GM06990 (cell line): ENCODE results near the gene DNAJC5.

ENCODE experiments used
- DNase-seq: peaks from one replicate; pipeline ENCODE4 v3.0.0-alpha.2; 2011; ENCODE audit not compliant: insufficient read length; ENCODE audit errors: extremely low read depth
- H3K27me3 ChIP-seq: replicated peaks from 2 replicates; pipeline ENCODE4 v1.6.0; 2011; ENCODE audit warnings: low read length; ENCODE audit not compliant: control insufficient read depth, insufficient read depth
- H3K36me3 ChIP-seq: 2 replicates; pipeline ENCODE4 v1.5.1; 2011; ENCODE audit warnings: low read length; ENCODE audit not compliant: control insufficient read depth, insufficient read depth
- H3K4me3 ChIP-seq: replicated peaks from 2 replicates; pipeline ENCODE4 v1.5.1; 2011; ENCODE audit warnings: low read depth, mild to moderate bottlenecking, control low read depth, low read length
- TF ChIP-seq, protein P1 (sequence below): IDR thresholded peaks from 2 replicates; pipeline ENCODE4 v1.5.1; 2011; ENCODE audit warnings: low read length, control low read depth, mild to moderate bottlenecking, inconsistent platforms; ENCODE audit not compliant: insufficient read depth, poor library complexity, severe bottlenecking

Gene DNAJC5, protein sequence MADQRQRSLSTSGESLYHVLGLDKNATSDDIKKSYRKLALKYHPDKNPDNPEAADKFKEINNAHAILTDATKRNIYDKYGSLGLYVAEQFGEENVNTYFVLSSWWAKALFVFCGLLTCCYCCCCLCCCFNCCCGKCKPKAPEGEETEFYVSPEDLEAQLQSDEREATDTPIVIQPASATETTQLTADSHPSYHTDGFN

DNA sequence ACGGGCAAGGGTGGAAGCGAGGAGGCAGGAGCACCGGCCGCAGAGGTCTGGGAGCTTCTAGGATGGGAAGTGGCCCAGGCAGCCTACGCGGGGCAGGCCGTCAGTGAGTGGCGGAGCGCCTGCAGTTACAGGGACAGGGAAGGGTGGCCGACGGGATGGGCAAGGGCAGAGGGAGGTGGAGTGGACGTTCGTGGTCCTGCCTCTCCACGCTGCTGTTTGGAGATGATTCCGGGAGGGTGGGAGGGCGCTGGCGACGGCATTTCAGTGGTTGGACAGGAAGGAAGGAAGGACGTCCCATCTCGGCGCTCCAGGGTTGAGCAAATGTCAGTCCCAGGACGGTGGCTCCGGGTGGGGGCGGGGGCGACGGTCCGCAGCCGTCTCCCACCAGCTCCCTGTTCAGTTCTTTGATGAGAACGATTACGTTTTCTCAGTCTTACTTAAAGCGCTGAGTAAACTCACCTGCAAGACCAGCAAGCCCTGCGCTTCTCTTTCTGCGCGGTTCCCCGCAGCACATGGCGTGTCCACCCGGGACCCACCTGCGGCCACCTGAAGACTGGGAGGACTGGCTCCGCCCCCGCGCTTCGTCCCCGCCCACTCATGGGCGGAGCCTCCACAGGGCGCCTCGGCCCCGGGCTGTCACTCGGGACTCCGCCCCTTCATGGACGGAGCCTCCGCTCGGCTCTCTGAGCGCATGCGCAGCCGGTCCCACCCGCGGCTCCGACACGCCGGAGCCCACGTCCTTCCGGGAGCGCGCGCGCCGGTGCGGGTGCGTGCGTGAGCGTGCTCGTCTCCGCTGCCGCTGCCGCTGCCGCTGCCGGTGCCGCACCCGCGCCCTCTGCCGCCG, at the start of gene DNAJC5:
Gene DNAJC5, plus strand, starts transcription at position 769 of the 844 bp plus-strand sequence. CDS start 33,220 bp downstream, outside the sequence.
- TF ChIP-seq, protein P1, sequence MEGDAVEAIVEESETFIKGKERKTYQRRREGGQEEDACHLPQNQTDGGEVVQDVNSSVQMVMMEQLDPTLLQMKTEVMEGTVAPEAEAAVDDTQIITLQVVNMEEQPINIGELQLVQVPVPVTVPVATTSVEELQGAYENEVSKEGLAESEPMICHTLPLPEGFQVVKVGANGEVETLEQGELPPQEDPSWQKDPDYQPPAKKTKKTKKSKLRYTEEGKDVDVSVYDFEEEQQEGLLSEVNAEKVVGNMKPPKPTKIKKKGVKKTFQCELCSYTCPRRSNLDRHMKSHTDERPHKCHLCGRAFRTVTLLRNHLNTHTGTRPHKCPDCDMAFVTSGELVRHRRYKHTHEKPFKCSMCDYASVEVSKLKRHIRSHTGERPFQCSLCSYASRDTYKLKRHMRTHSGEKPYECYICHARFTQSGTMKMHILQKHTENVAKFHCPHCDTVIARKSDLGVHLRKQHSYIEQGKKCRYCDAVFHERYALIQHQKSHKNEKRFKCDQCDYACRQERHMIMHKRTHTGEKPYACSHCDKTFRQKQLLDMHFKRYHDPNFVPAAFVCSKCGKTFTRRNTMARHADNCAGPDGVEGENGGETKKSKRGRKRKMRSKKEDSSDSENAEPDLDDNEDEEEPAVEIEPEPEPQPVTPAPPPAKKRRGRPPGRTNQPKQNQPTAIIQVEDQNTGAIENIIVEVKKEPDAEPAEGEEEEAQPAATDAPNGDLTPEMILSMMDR, result no peak
- peak within 1 kb of the TSS; percentile 75 for H3K4me3 ChIP-seq
- peaks cover 10% of the 10 kb centered on the region for H3K36me3 ChIP-seq
- peak; percentile 95 for DNase-seq
- no peaks in the 10 kb centered on the region for H3K27me3 ChIP-seq

DNA sequence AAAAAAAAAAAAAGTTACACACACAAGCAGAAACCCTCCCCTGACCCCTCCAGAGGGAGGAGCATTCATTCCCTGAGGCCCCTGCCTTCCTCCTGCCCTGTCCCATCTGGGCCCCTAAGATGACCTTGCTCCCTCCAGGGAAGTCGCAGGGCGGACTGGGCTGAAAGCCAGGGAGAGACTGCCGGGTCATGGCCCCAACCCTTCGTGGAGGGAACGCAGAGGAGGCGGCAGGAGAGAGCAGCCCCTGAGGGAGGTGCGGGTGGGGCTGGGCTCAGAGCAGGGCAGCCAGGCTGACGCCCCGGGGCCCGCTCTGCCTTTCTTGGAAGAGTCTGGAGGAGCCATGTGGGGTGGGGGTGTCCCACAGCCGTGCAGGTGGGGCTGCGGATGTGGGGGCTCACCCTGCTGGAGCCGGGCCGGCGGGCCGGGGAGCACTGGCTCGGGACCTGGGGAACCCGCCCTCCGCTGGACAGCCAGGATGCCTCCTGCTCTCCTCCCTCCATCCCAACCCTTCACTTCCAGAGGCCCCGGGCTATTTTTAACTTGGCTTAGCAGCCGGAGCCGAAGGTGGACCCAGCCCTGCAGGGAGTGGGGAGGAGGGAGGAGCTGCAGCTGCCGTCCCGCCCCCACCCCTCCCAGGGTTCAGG, 48.7 kb upstream of the DNAJC5 start:
- peaks cover 4% of the 10 kb centered on the region for H3K27me3 ChIP-seq
- H3K4me3 ChIP-seq, result no peak overlapping the region
- DNase-seq, result no peak
- H3K36me3 ChIP-seq, result no peaks in the 10 kb centered on the region
- TF ChIP-seq, protein P1, result no peak

DNA sequence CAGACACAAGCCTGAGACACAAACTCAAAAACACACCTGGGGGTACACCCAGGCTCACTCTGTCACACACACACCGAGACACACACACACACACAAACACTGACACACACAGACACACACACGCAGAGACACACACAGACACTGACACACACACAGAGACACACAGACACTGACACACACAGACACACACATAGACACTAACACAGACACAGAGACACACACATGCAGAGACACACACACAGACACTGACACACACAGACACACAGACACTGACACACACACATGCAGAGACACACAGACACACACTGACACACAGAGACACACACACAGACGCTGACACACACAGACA, 48.1 kb upstream of the DNAJC5 start:
- Histone ChIP-seq H3K36me3 (no peaks in the 10 kb centered on the region), H3K4me3 (no peak overlapping the region), H3K27me3 (peaks cover 4% of the 10 kb centered on the region)
- no peak for DNase-seq
- TF ChIP-seq, protein P1, result no peak

DNA sequence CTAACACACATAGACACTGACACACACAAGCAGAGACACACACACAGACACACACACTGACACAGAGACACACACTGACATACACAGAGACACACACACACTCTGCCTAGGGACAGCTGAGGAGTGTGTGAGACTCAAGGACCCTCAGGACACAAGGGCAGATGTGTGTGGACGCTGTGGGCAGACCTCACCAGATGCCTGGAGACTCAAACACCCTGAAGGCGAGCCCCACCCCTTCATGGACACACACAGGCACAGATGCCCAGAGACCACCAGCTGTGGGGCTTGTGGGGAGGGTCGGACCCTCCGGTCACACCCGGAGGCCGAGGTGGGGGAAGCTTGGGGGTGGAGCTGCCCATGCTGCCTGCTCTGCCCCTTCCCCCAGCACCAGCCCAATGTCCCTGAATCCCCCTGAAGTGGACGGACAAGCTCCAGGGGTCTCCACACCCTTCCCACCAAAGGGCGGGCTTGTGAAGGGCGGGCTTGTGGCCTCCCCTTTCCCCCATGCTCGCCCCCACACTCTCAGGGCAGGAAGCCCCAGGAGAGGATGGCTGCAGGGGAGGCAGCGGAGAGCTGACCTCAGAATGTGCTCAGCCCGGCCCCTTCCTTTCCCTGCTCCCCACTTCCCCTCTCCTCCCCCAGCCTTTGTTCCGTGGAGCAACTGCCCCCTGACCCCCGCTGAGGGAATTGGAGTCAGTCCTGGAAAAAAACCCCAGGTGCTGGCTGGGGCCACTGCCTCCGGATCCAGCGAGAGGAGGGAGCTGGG, 47.5 kb upstream of the DNAJC5 start:
- Histone ChIP-seq H3K27me3 (peaks cover 4% of the 10 kb centered on the region), H3K4me3 (no peak overlapping the region), H3K36me3 (no peaks in the 10 kb centered on the region)
- TF ChIP-seq, protein P1, result no peak
- no peak for DNase-seq

DNA sequence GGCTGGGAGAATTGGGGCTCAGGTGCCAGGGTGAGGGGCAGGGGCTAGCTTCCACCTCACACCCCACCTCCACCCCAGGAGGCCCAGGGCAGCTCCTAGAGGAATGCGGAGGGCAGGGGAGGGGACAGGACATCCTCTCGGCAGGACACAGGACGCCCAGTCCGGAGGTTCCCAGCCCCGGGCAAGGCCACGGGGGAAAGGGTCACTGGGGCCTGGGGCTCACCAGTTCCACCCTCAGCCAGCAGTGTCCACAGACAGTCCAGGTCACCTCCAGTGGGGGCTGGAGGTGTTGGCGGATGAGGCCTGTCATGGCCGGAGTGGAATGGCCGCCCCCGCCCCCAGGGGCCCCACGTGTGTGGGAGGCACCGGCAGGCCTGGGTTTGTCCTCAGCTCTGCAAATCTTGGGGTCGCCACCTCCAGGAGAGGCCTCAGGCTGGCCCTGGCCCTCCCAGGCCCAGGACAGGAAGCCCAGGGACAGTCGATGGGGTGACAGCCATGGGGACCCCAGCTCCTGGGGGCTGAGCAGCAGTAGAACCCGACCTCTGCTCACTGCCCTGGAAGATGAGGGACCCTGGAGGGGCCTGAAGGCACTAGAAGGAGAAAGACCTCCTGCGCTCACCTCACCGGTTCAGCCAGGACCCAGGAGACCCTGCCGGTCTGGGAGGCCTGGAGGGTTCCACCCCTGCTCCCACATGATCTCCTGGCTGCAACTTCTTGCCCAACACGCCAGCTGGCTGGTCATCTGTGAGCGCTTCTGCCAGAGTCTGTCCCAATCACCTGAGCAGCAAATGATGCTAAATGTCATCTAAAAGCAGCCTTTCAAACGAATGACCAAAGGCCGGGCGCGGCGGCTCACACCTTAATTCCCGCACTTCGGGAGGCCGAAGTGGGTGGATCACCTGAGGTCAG, 46.7 kb upstream of the DNAJC5 start:
- H3K4me3 ChIP-seq, result no peak overlapping the region
- peaks cover 4% of the 10 kb centered on the region for H3K27me3 ChIP-seq
- no peaks in the 10 kb centered on the region for H3K36me3 ChIP-seq
- no peak for DNase-seq
- TF ChIP-seq, protein P1, result no peak
